ENCODE data around the gene EXO1. TPM values are rescaled to one million over a fixed set of nuclear protein-coding genes. Genes with fewer than 3 reads are reported as not detected.

EXO1 gene
- total RNA-seq, 4 donors from 2014 or later = 0.52 to 10.0 TPM; not detected in 2

DNA sequence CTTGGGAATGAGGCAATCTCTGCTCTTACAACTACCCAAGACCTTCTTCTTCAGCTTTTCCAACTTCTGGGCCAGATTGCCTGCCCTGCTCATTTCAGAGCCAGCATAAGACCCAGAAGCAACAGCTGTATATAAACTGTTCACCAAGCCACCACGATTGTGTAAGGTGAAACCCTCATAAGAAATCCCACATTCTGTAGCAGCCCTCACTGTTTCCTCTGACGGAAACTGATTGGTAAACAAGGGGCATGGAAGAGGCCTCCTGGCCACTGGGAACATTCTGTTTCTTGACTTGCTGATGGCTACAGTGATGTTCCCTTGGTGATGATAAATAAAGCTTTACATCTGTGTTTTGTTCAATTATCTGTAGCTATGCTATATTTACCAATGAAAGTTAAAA lies 39.7 kb upstream of the EXO1 start:
- H3K4me1 ChIP-seq = no peaks in the 10 kb centered on the region
- TF ChIP-seq CTCF (IDR thresholded peaks at IDR 0.05) (no peak), POLR2A (IDR thresholded peaks at IDR 0.05) (no peak)
- no peaks in the 10 kb centered on the region for H3K27me3 ChIP-seq
- H3K27ac ChIP-seq = no peak overlapping the region
- H3K4me3 ChIP-seq = no peak overlapping the region
- intact Hi-C loops (cut with DNase I; ENCODE audit: low total_unique reads) = no loop called here
- H3K9me3 ChIP-seq = no peaks in the 10 kb centered on the region
- DNase-seq = no peak
- H3K36me3 ChIP-seq = no peaks in the 10 kb centered on the region

DNA sequence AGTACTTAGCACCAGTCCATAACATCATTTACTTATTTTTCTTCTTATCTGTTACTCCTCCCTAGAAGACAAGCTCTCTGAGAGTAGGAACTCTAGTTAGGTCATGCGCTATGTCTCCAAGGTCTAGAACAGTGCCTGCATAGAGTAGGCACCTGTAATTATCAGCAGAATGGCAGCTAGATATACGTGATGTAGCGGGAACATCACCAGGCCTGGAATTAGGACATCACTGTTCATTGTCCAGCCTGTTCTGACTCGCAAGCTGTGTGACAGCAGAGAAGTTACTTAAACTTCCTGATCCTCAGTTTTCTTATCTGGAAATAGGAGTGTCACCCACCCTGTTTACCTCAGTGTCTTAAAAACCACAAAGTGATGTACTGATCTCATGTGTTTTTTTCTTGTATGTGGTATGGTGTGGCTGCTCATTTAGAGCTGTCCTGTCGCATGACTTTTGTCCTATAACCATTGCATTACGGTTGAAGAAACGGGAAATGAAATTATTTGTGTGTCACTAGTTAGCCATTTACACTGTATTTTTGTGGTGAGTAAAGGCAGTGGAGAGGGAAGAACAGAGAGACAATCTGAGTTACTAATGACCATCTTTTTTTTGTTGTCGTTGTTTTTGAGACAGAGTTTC lies 37.1 kb upstream of the EXO1 start:
- H3K9me3 ChIP-seq = no peaks in the 10 kb centered on the region
- H3K4me3 ChIP-seq = no peak overlapping the region
- DNase-seq = no peak
- H3K4me1 ChIP-seq = no peaks in the 10 kb centered on the region
- no peaks in the 10 kb centered on the region for H3K27me3 ChIP-seq
- no peaks in the 10 kb centered on the region for H3K36me3 ChIP-seq
- intact Hi-C loops (cut with DNase I; ENCODE audit: low total_unique reads) = no loop called here
- no peak for TF ChIP-seq POLR2A (IDR thresholded peaks at IDR 0.05)
- TF ChIP-seq CTCF (IDR thresholded peaks at IDR 0.05) = no peak
- no peak overlapping the region for H3K27ac ChIP-seq

DNA sequence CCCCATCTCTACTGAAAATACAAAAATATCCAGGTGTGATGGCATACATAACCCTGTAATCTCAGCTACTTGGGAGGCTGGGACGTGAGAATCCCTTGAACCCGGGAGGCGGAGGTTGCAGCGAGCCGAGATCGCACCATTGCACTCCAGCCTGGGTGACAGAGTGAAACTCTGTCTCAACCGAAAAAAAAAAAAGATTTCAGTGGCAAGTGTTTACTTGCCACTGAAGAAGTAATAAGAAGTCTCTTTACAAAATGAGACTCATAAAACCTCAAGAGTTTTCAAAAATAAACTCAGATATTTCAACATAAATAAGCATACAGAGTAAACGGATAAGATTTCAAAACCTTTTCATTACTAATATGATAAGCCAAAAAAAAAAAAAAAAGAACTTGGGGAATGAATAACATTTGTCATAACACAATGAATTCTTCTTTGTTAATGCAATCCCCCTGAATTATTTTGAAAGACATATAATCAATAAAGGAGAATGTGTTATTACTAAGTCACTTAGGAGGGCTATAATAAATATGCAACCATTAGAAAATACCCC lies 34.2 kb upstream of the EXO1 start:
- intact Hi-C loops (cut with DNase I; ENCODE audit: low total_unique reads) = no loop called here
- no peaks in the 10 kb centered on the region for H3K27me3 ChIP-seq
- TF ChIP-seq CTCF (IDR thresholded peaks at IDR 0.05) (no peak), POLR2A (IDR thresholded peaks at IDR 0.05) (no peak)
- H3K9me3 ChIP-seq = no peaks in the 10 kb centered on the region
- H3K36me3 ChIP-seq = no peaks in the 10 kb centered on the region
- H3K4me1 ChIP-seq = no peaks in the 10 kb centered on the region
- H3K27ac ChIP-seq = no peak overlapping the region
- no peak for DNase-seq
- no peak overlapping the region for H3K4me3 ChIP-seq

DNA sequence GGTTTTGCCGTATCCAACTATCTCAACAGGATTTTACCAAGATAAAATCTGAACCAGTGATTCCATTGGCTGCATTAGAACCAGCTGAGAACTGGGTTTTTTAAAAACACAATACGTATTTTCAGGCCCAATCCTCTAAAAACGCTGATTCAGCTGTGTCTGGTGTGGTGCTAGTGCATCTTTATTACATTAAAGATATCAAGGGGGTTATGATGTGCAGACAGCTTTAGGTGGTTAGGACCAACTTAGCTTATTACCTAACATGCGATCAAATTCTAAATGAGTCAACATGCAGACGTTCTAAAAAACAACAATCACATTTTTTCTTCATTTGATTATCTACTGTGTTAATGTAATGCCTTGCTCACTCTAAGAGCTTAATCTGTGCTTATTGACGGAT lies 32.0 kb upstream of the EXO1 start:
- no peak overlapping the region for H3K4me3 ChIP-seq
- intact Hi-C loops (cut with DNase I; ENCODE audit: low total_unique reads) = no loop called here
- H3K27ac ChIP-seq = no peak overlapping the region
- no peaks in the 10 kb centered on the region for H3K27me3 ChIP-seq
- H3K9me3 ChIP-seq = no peaks in the 10 kb centered on the region
- TF ChIP-seq CTCF (IDR thresholded peaks at IDR 0.05) (no peak), POLR2A (IDR thresholded peaks at IDR 0.05) (no peak)
- no peaks in the 10 kb centered on the region for H3K36me3 ChIP-seq
- no peaks in the 10 kb centered on the region for H3K4me1 ChIP-seq
- no peak for DNase-seq

- H3K36me3 ChIP-seq = no peaks in the 10 kb centered on the region
- intact Hi-C loops (cut with DNase I; ENCODE audit: low total_unique reads) = no loop called here
- no peaks in the 10 kb centered on the region for H3K4me1 ChIP-seq
- no peaks in the 10 kb centered on the region for H3K9me3 ChIP-seq
- DNase-seq = no peak
- TF ChIP-seq CTCF (IDR thresholded peaks at IDR 0.05) = no peak
- TF ChIP-seq POLR2A (IDR thresholded peaks at IDR 0.05) = no peak
- no peak overlapping the region for H3K4me3 ChIP-seq
- H3K27me3 ChIP-seq = no peaks in the 10 kb centered on the region
- no peak overlapping the region for H3K27ac ChIP-seq
Observed at GRCh38 chr1:241817331-241817792, 30.6 kb upstream of the EXO1 start.

Measured in uterus (tissue), 4 donors.